ENCODE results near the gene KHK.

Gene KHK

GRCh38 chr2:27148801-27149439 is 62.3 kb downstream of the KHK start, which contains the start of gene TCF23:
TCF23 (plus strand) TSS chr2:27149004; CDS start chr2:27149134, 130 bp downstream.
- in situ Hi-C loops (cut with MboI; ENCODE audit: low sequenced_read_pairs): no loop called here

- in situ Hi-C loops (cut with MboI; ENCODE audit: low sequenced_read_pairs): no loop called here
Observed at GRCh38 chr2:27149570-27150405, 63.2 kb downstream of the KHK start.

All from HL-60/S4 treated with retinoic acid at 250 ng/mL for 4 days and 3 days (cell line).